OCI-LY1 (cell line): ENCODE measurements around the gene ZNF648.

ENCODE experiments used
- EZH2 ChIP-seq: fragments of 200-600 bp; sonication (generic), shearing (Covaris generic); IDR thresholded peaks from 2 replicates; pipeline ENCODE4 v1.8.0; 2017; ENCODE audit warnings: borderline replicate concordance, mixed run types, mild to moderate bottlenecking, antibody characterized with exemption, low read length, moderate library complexity, mixed read lengths
- TF ChIP-seq, protein P1 (sequence below): fragments of 200-600 bp; sonication (generic), shearing (Covaris generic); IDR thresholded peaks from 2 replicates; pipeline ENCODE4 v1.5.1; 2017; ENCODE audit warnings: mild to moderate bottlenecking, antibody characterized with exemption, low read length, moderate library complexity, mixed read lengths

DNA sequence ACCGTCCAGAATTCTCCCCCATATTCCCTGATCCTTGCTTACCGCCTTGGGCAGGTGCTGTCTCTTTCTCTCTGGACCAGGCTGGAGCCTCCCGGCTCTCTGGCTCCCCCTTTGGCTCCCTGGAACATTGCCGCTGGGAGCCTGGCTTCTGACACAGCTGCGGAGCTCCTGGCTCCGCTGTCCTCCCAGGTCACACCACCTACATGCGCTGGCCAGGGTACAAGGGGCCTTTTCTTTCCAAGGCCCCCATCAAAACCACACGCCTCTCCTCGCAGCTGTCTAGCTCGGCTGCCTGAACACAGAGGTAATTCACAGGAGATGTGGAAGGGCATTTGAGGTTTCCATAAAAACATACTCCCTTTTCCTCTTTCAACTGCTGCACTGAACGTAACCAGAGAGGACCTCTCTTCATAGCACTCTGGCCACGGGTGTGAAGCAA is 7.5 kb upstream of the ZNF648 start:
- TF ChIP-seq, protein P1, sequence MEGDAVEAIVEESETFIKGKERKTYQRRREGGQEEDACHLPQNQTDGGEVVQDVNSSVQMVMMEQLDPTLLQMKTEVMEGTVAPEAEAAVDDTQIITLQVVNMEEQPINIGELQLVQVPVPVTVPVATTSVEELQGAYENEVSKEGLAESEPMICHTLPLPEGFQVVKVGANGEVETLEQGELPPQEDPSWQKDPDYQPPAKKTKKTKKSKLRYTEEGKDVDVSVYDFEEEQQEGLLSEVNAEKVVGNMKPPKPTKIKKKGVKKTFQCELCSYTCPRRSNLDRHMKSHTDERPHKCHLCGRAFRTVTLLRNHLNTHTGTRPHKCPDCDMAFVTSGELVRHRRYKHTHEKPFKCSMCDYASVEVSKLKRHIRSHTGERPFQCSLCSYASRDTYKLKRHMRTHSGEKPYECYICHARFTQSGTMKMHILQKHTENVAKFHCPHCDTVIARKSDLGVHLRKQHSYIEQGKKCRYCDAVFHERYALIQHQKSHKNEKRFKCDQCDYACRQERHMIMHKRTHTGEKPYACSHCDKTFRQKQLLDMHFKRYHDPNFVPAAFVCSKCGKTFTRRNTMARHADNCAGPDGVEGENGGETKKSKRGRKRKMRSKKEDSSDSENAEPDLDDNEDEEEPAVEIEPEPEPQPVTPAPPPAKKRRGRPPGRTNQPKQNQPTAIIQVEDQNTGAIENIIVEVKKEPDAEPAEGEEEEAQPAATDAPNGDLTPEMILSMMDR: peak; percentile 39; the same call in 1 of the 2 replicates
- no peak for TF ChIP-seq EZH2
